HEK293 (cell line): ENCODE data around the gene DKK3.

Experiments used
- CTCF ChIA-PET: fragments of 350-600 bp; formaldehyde crosslinking; extraction: SDS; loops from one replicate; lab custom pipeline; 2021; ENCODE audit warnings: antibody characterized with exemption; lab: Yijun Ruan, JAX
- POLR2A ChIA-PET: fragments of 300-600 bp; formaldehyde crosslinking; extraction: SDS; loops from one replicate; lab custom pipeline; 2020; ENCODE audit warnings: antibody characterized with exemption, inconsistent platforms; lab: Yijun Ruan, JAX
- H3K27ac ChIP-seq: fragments of 200-500 bp; sonication (Bioruptor generic); 2 replicates; pipeline ENCODE4 v1.5.1; 2014; ENCODE audit warnings: low read depth, low read length, control low read depth, inconsistent platforms; ENCODE audit errors: extremely low read depth
- H3K36me3 ChIP-seq, 2 experiments: fragments of 200-500 bp in 1 of 2; sonication (Bioruptor generic) in 1 of 2; 1 replicate in 1 of 2; 2 replicates in 1 of 2; pipeline ENCODE4 v1.5.1; 2014 to 2017; ENCODE audit warnings: inconsistent platforms in 2 of 2, low read length in 2 of 2; ENCODE audit not compliant: control insufficient read depth in 2 of 2, insufficient read depth in 1 of 2
- H3K4me1 ChIP-seq: fragments of 200-500 bp; sonication (Bioruptor generic); 2 replicates; pipeline ENCODE4 v1.5.1; 2014; ENCODE audit warnings: mild to moderate bottlenecking, low read length, inconsistent platforms; ENCODE audit not compliant: control insufficient read depth, insufficient read depth
- H3K4me3 ChIP-seq: 2 replicates; pipeline ENCODE4 v1.5.1; 2011; ENCODE audit warnings: low read depth, mild to moderate bottlenecking, control low read depth, low read length, moderate library complexity
- H3K9me3 ChIP-seq: fragments of 200-500 bp; sonication (Bioruptor generic); 2 replicates; pipeline ENCODE4 v1.5.1; 2014; ENCODE audit warnings: low read depth, low read length, inconsistent platforms; ENCODE audit not compliant: control insufficient read depth, insufficient read depth
- BCL6B ChIP-seq: fragments of 450-650 bp; formaldehyde crosslinking; IDR thresholded peaks from 2 replicates; pipeline ENCODE4 v1.5.1; 2017; ENCODE audit warnings: missing biosample characterization, missing genetic modification characterization
- ELK4 ChIP-seq: IDR thresholded peaks from 2 replicates; pipeline ENCODE4 v1.6.1; 2011; ENCODE audit warnings: mild to moderate bottlenecking, low read depth, low read length, borderline replicate concordance
- GLIS1 ChIP-seq: fragments of 450-650 bp; formaldehyde crosslinking; IDR thresholded peaks from 2 replicates; pipeline ENCODE4 v1.5.1; 2016; ENCODE audit warnings: missing biosample characterization, missing genetic modification characterization
- INSM2 ChIP-seq: fragments of 450-650 bp; formaldehyde crosslinking; IDR thresholded peaks from 2 replicates; pipeline ENCODE4 v1.5.1; 2016; ENCODE audit warnings: missing biosample characterization, missing genetic modification characterization
- KLF10 ChIP-seq: fragments of 450-650 bp; IDR thresholded peaks from 2 replicates; pipeline ENCODE4 v1.5.1; 2018; ENCODE audit warnings: missing biosample characterization, mild to moderate bottlenecking, missing genetic modification characterization
- MYNN ChIP-seq: fragments of 450-650 bp; formaldehyde crosslinking; IDR thresholded peaks from 2 replicates; pipeline ENCODE4 v1.5.1; 2016; ENCODE audit warnings: missing biosample characterization, missing genetic modification characterization, borderline replicate concordance
- PRDM10 ChIP-seq: fragments of 450-650 bp; formaldehyde crosslinking; IDR thresholded peaks from 2 replicates; pipeline ENCODE4 v1.5.1; 2016; ENCODE audit warnings: missing biosample characterization, missing genetic modification characterization
- SCRT1 ChIP-seq: fragments of 450-650 bp; formaldehyde crosslinking; IDR thresholded peaks from 2 replicates; pipeline ENCODE4 v1.5.1; 2016; ENCODE audit warnings: missing biosample characterization, missing genetic modification characterization, borderline replicate concordance
- ZBTB10 ChIP-seq: fragments of 450-650 bp; formaldehyde crosslinking; IDR thresholded peaks from 2 replicates; pipeline ENCODE4 v1.5.1; 2016; ENCODE audit warnings: missing biosample characterization, missing genetic modification characterization
- ZBTB17 ChIP-seq: fragments of 450-650 bp; formaldehyde crosslinking; IDR thresholded peaks from 2 replicates; pipeline ENCODE4 v1.5.1; 2016; ENCODE audit warnings: missing biosample characterization, missing genetic modification characterization
- ZNF248 ChIP-seq: fragments of 450-650 bp; formaldehyde crosslinking; IDR thresholded peaks from 2 replicates; pipeline ENCODE4 v1.5.1; 2017; ENCODE audit warnings: missing biosample characterization, missing genetic modification characterization
- ZNF394 ChIP-seq: fragments of 450-650 bp; formaldehyde crosslinking; IDR thresholded peaks from 2 replicates; pipeline ENCODE4 v1.5.1; 2016; ENCODE audit warnings: missing biosample characterization, missing genetic modification characterization, mild to moderate bottlenecking, moderate library complexity, borderline replicate concordance
- ZNF549 ChIP-seq: fragments of 450-650 bp; IDR thresholded peaks from 2 replicates; pipeline ENCODE4 v1.5.1; 2018; ENCODE audit warnings: missing biosample characterization, missing genetic modification characterization, mild to moderate bottlenecking, inconsistent platforms, moderate library complexity
- ZNF585B ChIP-seq: fragments of 450-650 bp; formaldehyde crosslinking; IDR thresholded peaks from 2 replicates; pipeline ENCODE4 v1.5.1; 2016; ENCODE audit warnings: missing biosample characterization, missing genetic modification characterization
- ZNF596 ChIP-seq: fragments of 450-650 bp; IDR thresholded peaks from 2 replicates; pipeline ENCODE4 v1.5.0; 2018; ENCODE audit warnings: missing biosample characterization, mild to moderate bottlenecking, missing genetic modification characterization, moderate library complexity
- ZNF600 ChIP-seq: fragments of 450-650 bp; formaldehyde crosslinking; IDR thresholded peaks from 2 replicates; pipeline ENCODE4 v1.5.1; 2016; ENCODE audit warnings: missing biosample characterization, missing genetic modification characterization
- ZNF639 ChIP-seq: fragments of 450-650 bp; formaldehyde crosslinking; IDR thresholded peaks from 2 replicates; pipeline ENCODE4 v1.5.1; 2016; ENCODE audit warnings: missing biosample characterization, missing genetic modification characterization
- ZNF660 ChIP-seq: fragments of 450-650 bp; IDR thresholded peaks from 2 replicates; pipeline ENCODE4 v1.5.1; 2018; ENCODE audit warnings: missing biosample characterization, mild to moderate bottlenecking, missing genetic modification characterization
- ZSCAN18 ChIP-seq: fragments of 450-650 bp; formaldehyde crosslinking; IDR thresholded peaks from 2 replicates; pipeline ENCODE4 v1.5.1; 2016; ENCODE audit warnings: missing biosample characterization, missing genetic modification characterization

DKK3 gene

GRCh38 chr11:11937957-11938356, 70.5 kb downstream of the DKK3 start (continued):
- TF ChIP-seq INSM2 (tag by site-specific recombination): no peak
- TF ChIP-seq, all 188 proteins: peak for 0

GRCh38 chr11:11937433-11937832, 71.0 kb downstream of the DKK3 start:
- no peak overlapping the region for H3K4me3 ChIP-seq
- ChIA-PET CTCF (interaction anchor here (1.0 kb wide), 1 partner anchor 38 kb away, joined by 3 read pairs; no protein-coding TSS in a partner anchor), POLR2A (no interaction called here)
- no peaks in the 10 kb centered on the region for H3K9me3 ChIP-seq
- no peak overlapping the region for H3K27ac ChIP-seq
- TF ChIP-seq ZBTB17 (no peak), ZSCAN18 (tag by site-specific recombination) (no peak), ZNF600 (tag by site-specific recombination) (no peak)
- no peaks in the 10 kb centered on the region for H3K4me1 ChIP-seq
- peaks cover 3 to 81% of the 10 kb centered on the region in 2 experiments; a peak in 1 of 3 replicates for H3K36me3 ChIP-seq

- ChIA-PET CTCF (interaction anchor here (0.9 to 1.2 kb wide), 2 partner anchors 109 to 576 kb away, joined by 3 read pairs; no protein-coding TSS in a partner anchor), POLR2A (no interaction called here)
- Histone ChIP-seq H3K36me3 (peaks cover 0 to 72% of the 10 kb centered on the region in 2 experiments; a peak in 1 of 3 replicates), H3K4me1 (no peaks in the 10 kb centered on the region), H3K9me3 (no peaks in the 10 kb centered on the region), H3K27ac (no peak overlapping the region), H3K4me3 (no peak overlapping the region)
- TF ChIP-seq PRDM10 (tag by site-specific recombination) (no peak), BCL6B (tag by site-specific recombination) (no peak), ZNF660 (tag by site-specific recombination) (no peak), ZNF394 (tag by site-specific recombination) (no peak), ZNF596 (no peak), ZNF549 (no peak), MYNN (tag by site-specific recombination) (no peak), ZNF248 (tag by site-specific recombination) (no peak), ELK4 (no peak), ZNF639 (no peak), KLF10 (tag by site-specific recombination) (no peak), GLIS1 (tag by site-specific recombination) (no peak), ZNF585B (tag by site-specific recombination) (no peak), SCRT1 (tag by site-specific recombination) (no peak), ZBTB10 (tag by site-specific recombination) (no peak)
Measured at GRCh38 chr11:11935536-11935935, 72.9 kb downstream of the DKK3 start.
